Hematopoietic multipotent progenitor cell treated with erythropoietin and hydrocortisone succinate and interleukin-3 and kit ligand, for 4 days (in vitro differentiated cells): Measurements from ENCODE around the gene UBIAD1.
"Not testable (repeated sequence)": the region's sequence is repeated elsewhere in the genome, so short reads cannot be mapped to it uniquely, and the experiment has no call there.

ENCODE experiments used
- DNase-seq: peaks from one replicate; pipeline ENCODE4 v3.0.0-alpha.2; 2015

UBIAD1 gene

GRCh38 chr1:11272832-11273594 lies at the start of gene UBIAD1:
TSS of gene UBIAD1 (plus strand) at chr1:11273198. CDS start at chr1:11273532, 334 bp downstream.
- peak; percentile 95 for DNase-seq

GRCh38 chr1:11227106-11228077 lies 45.6 kb upstream of the UBIAD1 start:
- DNase-seq: peak; percentile 37

- DNase-seq: no peak
These were observed 43.8 kb upstream of the UBIAD1 start for GRCh38 chr1:11229203-11229602.

- no peak for DNase-seq
These were observed 39.8 kb upstream of the UBIAD1 start for GRCh38 chr1:11233208-11233607.

GRCh38 chr1:11237356-11237755 lies 35.6 kb upstream of the UBIAD1 start:
- no peak for DNase-seq

GRCh38 chr1:11238311-11238710 lies 34.7 kb upstream of the UBIAD1 start:
- DNase-seq: no peak

GRCh38 chr1:11245248-11245647 lies 27.8 kb upstream of the UBIAD1 start:
- DNase-seq: no peak

GRCh38 chr1:11245904-11246719 lies 26.9 kb upstream of the UBIAD1 start:
- no peak for DNase-seq

GRCh38 chr1:11248169-11248568 lies 24.8 kb upstream of the UBIAD1 start:
- peak; percentile 17 for DNase-seq

- DNase-seq: no peak
These were observed 20.5 kb upstream of the UBIAD1 start for GRCh38 chr1:11252538-11252937.

- DNase-seq: no peak
These were observed 19.8 kb upstream of the UBIAD1 start for GRCh38 chr1:11253226-11253625.

GRCh38 chr1:11256299-11256698 lies 16.7 kb upstream of the UBIAD1 start:
- DNase-seq: no peak

- DNase-seq: peak; percentile 100
These were observed 10.6 kb upstream of the UBIAD1 start, which contains the start of gene MTOR for GRCh38 chr1:11262171-11263049. TSS of gene MTOR (minus strand) at chr1:11262551. CDS start at chr1:11259409, 3,142 bp downstream.

- no peak for DNase-seq
These were observed 6.5 kb upstream of the UBIAD1 start for GRCh38 chr1:11266268-11267074.

- not testable (repeated sequence) for DNase-seq
These were observed 5.4 kb upstream of the UBIAD1 start for GRCh38 chr1:11267350-11268337.

GRCh38 chr1:11272544-11272831 lies 510 bp upstream of the UBIAD1 start:
- DNase-seq: no peak

- peak; percentile 47 for DNase-seq
These were observed 717 bp downstream of the UBIAD1 start for GRCh38 chr1:11273595-11274234.

GRCh38 chr1:11279152-11279551 lies 6.2 kb downstream of the UBIAD1 start:
- no peak for DNase-seq

- DNase-seq: peak; percentile 20
These were observed 6.6 kb downstream of the UBIAD1 start for GRCh38 chr1:11279630-11280029.
